Endothelial cell of umbilical vein (primary cell): ENCODE measurements around the gene CRYZL1. TPM values are rescaled to one million over a fixed set of nuclear protein-coding genes. Genes with fewer than 3 reads are reported as not detected.
"Not testable (repeated sequence)": the region's sequence is repeated elsewhere in the genome, so short reads cannot be mapped to it uniquely, and the experiment has no call there.

Experiments used
- BruUV-seq: library from RNA; stranded (reverse); fragments of 400-500 nt; replicated peaks from 2 replicates; lab custom pipeline; 2021; lab: Mats Ljungman, UMichigan
- CTCF ChIA-PET: fragments of 300-600, 350-600 bp; sonication (Branson Sonifier 250); formaldehyde crosslinking; loops from one replicate; lab custom pipeline; 2021; ENCODE audit warnings: antibody characterized with exemption, inconsistent platforms; lab: Charles Lee
- POLR2A ChIA-PET: fragments of 300-600, 350-600 bp; sonication (Branson Sonifier 250); formaldehyde crosslinking; loops from one replicate; lab custom pipeline; 2021; ENCODE audit warnings: antibody characterized with exemption, inconsistent platforms; lab: Charles Lee
- DNase-seq: peaks from one replicate; pipeline ENCODE4 v3.0.0-alpha.2; 2011; ENCODE audit warnings: low read depth, low spot score
- FAIRE-seq: peaks from 2 replicates; lab custom pipeline; 2011; peaks lifted over from hg19 to GRCh38; lab: Jason Lieb, UNC
- H2AFZ ChIP-seq: 2 replicates; pipeline ENCODE4 v1.6.0; 2012; ENCODE audit warnings: low read depth, low read length, control low read depth, inconsistent platforms
- H3K27ac ChIP-seq: 2 replicates; pipeline ENCODE4 v1.5.1; 2011; ENCODE audit warnings: low read depth, mild to moderate bottlenecking, control low read depth, low read length, moderate library complexity; ENCODE audit not compliant: insufficient read depth
- H3K27me3 ChIP-seq, 2 experiments: 2 replicates each; pipeline versions ENCODE4 v1.6.0 to v1.6.1; 2011; ENCODE audit warnings: low read length in 2 of 2, mixed read lengths in 1 of 2; ENCODE audit not compliant: control insufficient read depth in 2 of 2, insufficient read depth in 2 of 2
- H3K36me3 ChIP-seq, 2 experiments: 2 replicates in 1 of 2; 3 replicates in 1 of 2; pipeline ENCODE4 v1.5.1; 2011; ENCODE audit warnings: low read length in 2 of 2, mild to moderate bottlenecking in 1 of 2, moderate library complexity in 1 of 2; ENCODE audit not compliant: control insufficient read depth in 2 of 2, insufficient read depth in 2 of 2; ENCODE audit errors: extremely low read depth in 1 of 2
- H3K4me1 ChIP-seq: 3 replicates; pipeline ENCODE4 v1.5.1; 2011; ENCODE audit warnings: mild to moderate bottlenecking, low read length; ENCODE audit not compliant: control insufficient read depth, insufficient read depth; ENCODE audit errors: extremely low read depth
- H3K4me2 ChIP-seq: 2 replicates; pipeline ENCODE4 v1.6.1; 2011; ENCODE audit warnings: low read length, control low read depth, mixed read lengths; ENCODE audit not compliant: insufficient read depth
- H3K4me3 ChIP-seq, 3 experiments: fragments of 200-600 bp in 1 of 3; sonication (generic), shearing (Covaris generic) in 1 of 3; replicated peaks in 1 of 3; 2 replicates each; pipeline ENCODE4 v1.5.1; 2011 to 2016; ENCODE audit warnings: control low read depth in 3 of 3, low read length in 3 of 3, mild to moderate bottlenecking in 2 of 3, inconsistent platforms in 1 of 3, low read depth in 1 of 3, moderate library complexity in 1 of 3; ENCODE audit not compliant: insufficient read depth in 1 of 3
- H3K79me2 ChIP-seq: 2 replicates; pipeline ENCODE4 v1.6.0; 2012; ENCODE audit warnings: low read length, inconsistent platforms; ENCODE audit not compliant: control insufficient read depth, insufficient read depth
- H3K9ac ChIP-seq: replicated peaks from 2 replicates; pipeline ENCODE3; 2011; ENCODE audit warnings: low read length, control low read depth; ENCODE audit not compliant: insufficient read depth; ENCODE audit errors: extremely low read depth
- H3K9me1 ChIP-seq: replicated peaks from 3 replicates; pipeline ENCODE4 v1.6.0; 2011; ENCODE audit warnings: mild to moderate bottlenecking, low read length; ENCODE audit not compliant: control insufficient read depth, insufficient read depth; ENCODE audit errors: extremely low read depth
- H3K9me3 ChIP-seq: replicated peaks from 2 replicates; pipeline ENCODE4 v1.5.1; 2012; ENCODE audit warnings: low read length, inconsistent platforms; ENCODE audit not compliant: control insufficient read depth, insufficient read depth
- H4K20me1 ChIP-seq: replicated peaks from 2 replicates; pipeline ENCODE3; 2011; ENCODE audit warnings: mild to moderate bottlenecking, low read length; ENCODE audit not compliant: control insufficient read depth, insufficient read depth; ENCODE audit errors: extremely low read depth
- EZH2 ChIP-seq: IDR thresholded peaks from 2 replicates; pipeline ENCODE4 v1.6.1; 2012; ENCODE audit warnings: borderline replicate concordance, low read depth, mild to moderate bottlenecking, moderate library complexity, low read length, inconsistent platforms; ENCODE audit not compliant: severe bottlenecking
- FOS ChIP-seq: IDR thresholded peaks from 2 replicates; pipeline ENCODE4 v1.6.1; 2011; ENCODE audit warnings: mild to moderate bottlenecking, low read length, moderate library complexity, borderline replicate concordance; ENCODE audit not compliant: insufficient read depth
- GATA2 ChIP-seq: IDR thresholded peaks from 2 replicates; pipeline ENCODE4 v1.7.0; 2011; ENCODE audit warnings: low read depth, mild to moderate bottlenecking, moderate library complexity, mixed read lengths, low read length; ENCODE audit not compliant: insufficient read length, insufficient read depth
- MYC ChIP-seq: IDR thresholded peaks from one replicate; pipeline ENCODE4 v1.6.1; 2011; ENCODE audit warnings: mild to moderate bottlenecking, low read depth, low read length
- dilution Hi-C: fragments of 300-500 bp; cut with MboI; formaldehyde crosslinking; loops from one replicate; pipeline ENCODE4 v1.15.0; 2019; ENCODE audit warnings: low sequenced_read_pairs; ENCODE audit not compliant: extremely low pct_ligation_motif_present
- intact Hi-C: fragments of 100-400 bp; cut with micrococcal nuclease; formaldehyde crosslinking; loops from one replicate; pipeline ENCODE4 v1.10.0; 2022
- polyA plus RNA-seq, 4 experiments: library from polyadenylated mRNA; depleted of rRNA in 3 of 4; stranded (reverse) in 3 of 4; unstranded in 1 of 4; fragments of >200 nt; gene quantifications; 2 replicates each; pipeline versions ENCODE4 v1.2.1 to v1.2.3, GENCODE V29; 2011 to 2012; ENCODE audit warnings: missing spikeins in 1 of 4
- total RNA-seq: library from RNA; stranded (reverse); gene quantifications from 2 replicates; pipeline ENCODE4 v1.2.3, GENCODE V29; 2021
- TF ChIP-seq, protein P1 (sequence below), 2 donors: IDR thresholded peaks; 1 replicate in 1 of 2; 2 replicates in 1 of 2; pipeline ENCODE4 v1.5.1; 2011; ENCODE audit warnings: low read length in 2 of 2, mild to moderate bottlenecking in 2 of 2, moderate library complexity in 2 of 2, control low read depth in 1 of 2, inconsistent platforms in 1 of 2, low read depth in 1 of 2; ENCODE audit not compliant: insufficient read depth in 1 of 2; ENCODE audit errors: extremely low read depth in 1 of 2
- TF ChIP-seq, protein P2 (sequence below): IDR thresholded peaks from 2 replicates; pipeline ENCODE4 v1.6.1; 2011; ENCODE audit not compliant: insufficient read depth, insufficient read length

The CRYZL1 gene
- total and polyA plus RNA-seq, 2 donors (not counting 3 experiments of a cell fraction or from before 2014, with no cell fraction given): 26.4 to 42.1 TPM

DNA sequence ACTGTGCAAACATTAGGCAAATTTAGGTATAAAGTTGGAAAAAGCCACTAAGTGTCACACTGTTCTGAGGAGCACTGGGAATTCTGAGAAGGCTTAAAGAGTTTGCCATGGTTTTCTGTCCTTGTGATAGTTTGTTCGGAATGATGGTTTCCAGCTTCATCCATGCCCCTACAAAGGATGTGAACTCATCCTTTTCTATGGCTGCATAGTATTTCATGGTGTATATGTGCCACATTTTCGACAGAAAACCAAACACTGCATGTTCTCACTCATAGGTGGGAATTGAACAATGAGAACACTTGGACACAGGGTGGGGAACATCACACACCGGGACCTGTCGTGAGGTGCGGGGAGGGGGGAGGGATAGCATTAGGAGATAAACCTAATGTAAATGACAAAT, 35.1 kb upstream of the CRYZL1 start:
- CTCF ChIA-PET, dilution Hi-C loops, H3K36me3 ChIP-seq, H3K4me2 ChIP-seq, H2AFZ ChIP-seq, H3K9ac ChIP-seq, H3K27me3 ChIP-seq, POLR2A ChIA-PET, H3K4me1 ChIP-seq, H3K27ac ChIP-seq, FAIRE-seq, DNase-seq, H3K9me3 ChIP-seq, H4K20me1 ChIP-seq, intact Hi-C loops, H3K4me3 ChIP-seq, BruUV-seq, H3K9me1 ChIP-seq: not testable (repeated sequence)
- peaks cover 88% of the 10 kb centered on the region for H3K79me2 ChIP-seq

DNA sequence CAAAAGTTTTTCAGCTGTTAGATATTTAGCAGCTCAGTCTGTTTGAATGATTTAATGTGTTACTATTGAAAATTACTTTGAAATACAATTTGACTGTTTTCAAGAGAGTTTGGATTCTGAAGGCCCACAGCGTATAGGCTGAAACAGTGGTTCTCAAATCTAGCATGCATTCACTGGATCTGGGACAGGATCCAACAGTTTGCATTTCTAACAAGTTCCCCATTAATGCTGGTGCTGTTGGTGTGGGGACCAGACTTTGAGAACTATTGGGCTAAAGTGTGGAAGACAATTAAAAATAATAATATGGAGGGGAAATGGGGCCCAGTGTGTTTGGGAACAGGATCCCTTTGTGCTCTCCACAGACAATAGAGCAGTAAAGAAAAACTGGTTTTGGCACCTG, 32.7 kb upstream of the CRYZL1 start:
- ChIA-PET POLR2A (no interaction called here), CTCF (no interaction called here)
- no peaks in the 10 kb centered on the region for H3K27me3 ChIP-seq
- TF ChIP-seq, protein P1, sequence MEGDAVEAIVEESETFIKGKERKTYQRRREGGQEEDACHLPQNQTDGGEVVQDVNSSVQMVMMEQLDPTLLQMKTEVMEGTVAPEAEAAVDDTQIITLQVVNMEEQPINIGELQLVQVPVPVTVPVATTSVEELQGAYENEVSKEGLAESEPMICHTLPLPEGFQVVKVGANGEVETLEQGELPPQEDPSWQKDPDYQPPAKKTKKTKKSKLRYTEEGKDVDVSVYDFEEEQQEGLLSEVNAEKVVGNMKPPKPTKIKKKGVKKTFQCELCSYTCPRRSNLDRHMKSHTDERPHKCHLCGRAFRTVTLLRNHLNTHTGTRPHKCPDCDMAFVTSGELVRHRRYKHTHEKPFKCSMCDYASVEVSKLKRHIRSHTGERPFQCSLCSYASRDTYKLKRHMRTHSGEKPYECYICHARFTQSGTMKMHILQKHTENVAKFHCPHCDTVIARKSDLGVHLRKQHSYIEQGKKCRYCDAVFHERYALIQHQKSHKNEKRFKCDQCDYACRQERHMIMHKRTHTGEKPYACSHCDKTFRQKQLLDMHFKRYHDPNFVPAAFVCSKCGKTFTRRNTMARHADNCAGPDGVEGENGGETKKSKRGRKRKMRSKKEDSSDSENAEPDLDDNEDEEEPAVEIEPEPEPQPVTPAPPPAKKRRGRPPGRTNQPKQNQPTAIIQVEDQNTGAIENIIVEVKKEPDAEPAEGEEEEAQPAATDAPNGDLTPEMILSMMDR (IDR thresholded peaks at IDR 0.05; ENCODE audit: extremely low read depth in 1 of 2, insufficient read depth in 1 of 2, low read depth in 1 of 2, low read length in 2 of 2): no peak
- TF ChIP-seq, protein P2, sequence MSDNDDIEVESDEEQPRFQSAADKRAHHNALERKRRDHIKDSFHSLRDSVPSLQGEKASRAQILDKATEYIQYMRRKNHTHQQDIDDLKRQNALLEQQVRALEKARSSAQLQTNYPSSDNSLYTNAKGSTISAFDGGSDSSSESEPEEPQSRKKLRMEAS: no peak
- TF ChIP-seq GATA2 (no peak), MYC (no peak), FOS (no peak), EZH2 (no peak)
- no peak overlapping the region for H3K4me2 ChIP-seq
- dilution Hi-C loops (no loop called here), intact Hi-C loops (no loop called here)
- H3K4me1 ChIP-seq: no peaks in the 10 kb centered on the region
- no peaks in the 10 kb centered on the region for H3K36me3 ChIP-seq
- no peaks in the 10 kb centered on the region for H3K9me3 ChIP-seq
- BruUV-seq: no TSS peak
- DNase-seq (no peak), FAIRE-seq (no peak)
- peaks cover 90% of the 10 kb centered on the region for H3K79me2 ChIP-seq
- H3K27ac ChIP-seq: no peak overlapping the region
- no peaks in the 10 kb centered on the region for H3K9me1 ChIP-seq
- H3K4me3 ChIP-seq: no peak overlapping the region
- H3K9ac ChIP-seq: no peak overlapping the region
- H4K20me1 ChIP-seq: peaks cover 7% of the 10 kb centered on the region
- H2AFZ ChIP-seq: no peak overlapping the region
